HCT116 (cell line): Measurements from ENCODE around the gene MAGEA10. TPM values are rescaled to one million over a fixed set of nuclear protein-coding genes. Genes with fewer than 3 reads are reported as not detected.

Experiments
- ATAC-seq: fragments of 200-7000 bp; cut with Tn5 transposase; 2 replicates; pipeline ENCODE4 v1.9.1; 2020; ENCODE audit warnings: mild to moderate bottlenecking, moderate library complexity
- BruUV-seq: library from RNA; stranded (reverse); fragments of 400-500 nt; replicated peaks from 2 replicates; lab custom pipeline; 2021; lab: Mats Ljungman, UMichigan
- CTCF ChIA-PET: fragments of 300-600 bp; sonication (Branson Sonifier 250); formaldehyde crosslinking; loops from one replicate; lab custom pipeline; 2021; ENCODE audit warnings: antibody characterized with exemption; lab: Charles Lee
- POLR2A ChIA-PET: fragments of 300-600, 350-600 bp; sonication (Branson Sonifier 250); formaldehyde crosslinking; loops from one replicate; lab custom pipeline; 2021; ENCODE audit warnings: antibody characterized with exemption; lab: Charles Lee
- RAD21 ChIA-PET, 2 experiments: fragments of 300-600 bp; sonication (Branson Sonifier 250); formaldehyde crosslinking; loops; one replicate each; lab custom pipeline; 2023; ENCODE audit warnings: low total read pairs in 2 of 2; ENCODE audit not compliant: uncharacterized antibody in 2 of 2, unreplicated experiment in 2 of 2, low non-redundant PET in 1 of 2; lab: Charles Lee
- DNase-seq: peaks from one replicate; pipeline ENCODE4 v3.0.0-alpha.2; 2010; ENCODE audit warnings: low read depth, low spot score
- H2AFZ ChIP-seq: fragments of 200-600 bp; shearing (Covaris generic), sonication (generic); 2 replicates; pipeline ENCODE4 v1.6.1; 2017; ENCODE audit warnings: low read depth, mixed run types, mixed read lengths, antibody characterized with exemption, low read length; ENCODE audit not compliant: poor library complexity, severe bottlenecking
- H3K27ac ChIP-seq: 2 replicates; pipeline ENCODE4 v1.5.1; 2012; ENCODE audit warnings: low read depth, low read length
- H3K27me3 ChIP-seq: fragments of 200-600 bp; sonication (generic); 2 replicates; pipeline ENCODE4 v1.6.1; 2016; ENCODE audit warnings: mixed run types, low read length, mixed read lengths; ENCODE audit not compliant: insufficient read depth
- H3K36me3 ChIP-seq, 2 experiments: fragments of 200-500 bp in 1 of 2; fragments of 200-600 bp in 1 of 2; sonication (Bioruptor generic) in 1 of 2; sonication (generic) in 1 of 2; 2 replicates each; pipeline versions ENCODE4 v1.5.1 to v1.6.1; 2014 to 2016; ENCODE audit warnings: low read length in 2 of 2, inconsistent platforms in 1 of 2, mixed read lengths in 1 of 2, mixed run types in 1 of 2; ENCODE audit not compliant: insufficient read depth in 2 of 2, control insufficient read depth in 1 of 2
- H3K4me1 ChIP-seq, 2 experiments: fragments of 200-600 bp in 1 of 2; sonication (generic) in 1 of 2; 2 replicates each; pipeline versions ENCODE4 v1.5.1 to v1.6.1; 2012 to 2017; ENCODE audit warnings: low read length in 2 of 2, inconsistent platforms in 1 of 2, mild to moderate bottlenecking in 1 of 2, mixed read lengths in 1 of 2, mixed run types in 1 of 2, moderate library complexity in 1 of 2; ENCODE audit not compliant: insufficient read depth in 2 of 2, control insufficient read depth in 1 of 2
- H3K4me2 ChIP-seq: fragments of 200-600 bp; sonication (generic); 2 replicates; pipeline ENCODE4 v1.6.1; 2017; ENCODE audit warnings: mixed run types, low read length, mixed read lengths
- H3K4me3 ChIP-seq, 2 experiments: fragments of 200-600 bp in 1 of 2; sonication (generic) in 1 of 2; replicated peaks in 1 of 2; 2 replicates each; pipeline ENCODE4 v1.5.1; 2011 to 2016; ENCODE audit warnings: low read length in 2 of 2, control low read depth in 1 of 2, low read depth in 1 of 2, mild to moderate bottlenecking in 1 of 2, mixed read lengths in 1 of 2, mixed run types in 1 of 2
- H3K79me2 ChIP-seq: fragments of 200-600 bp; sonication (generic); 2 replicates; pipeline ENCODE4 v1.6.1; 2017; ENCODE audit warnings: mild to moderate bottlenecking, mixed run types, low read length, moderate library complexity, mixed read lengths; ENCODE audit not compliant: insufficient read depth
- H3K9ac ChIP-seq: fragments of 200-600 bp; sonication (generic); 2 replicates; pipeline ENCODE4 v1.6.1; 2016; ENCODE audit warnings: low read length, mixed read lengths
- H3K9me2 ChIP-seq: fragments of 200-600 bp; sonication (generic), shearing (Covaris generic); 2 replicates; pipeline ENCODE4 v1.6.1; 2017; ENCODE audit warnings: mixed run types, mild to moderate bottlenecking, moderate library complexity; ENCODE audit not compliant: insufficient read depth
- H3K9me3 ChIP-seq, 2 experiments: fragments of 200-500 bp in 1 of 2; fragments of 200-600 bp in 1 of 2; sonication (Bioruptor generic) in 1 of 2; sonication (generic) in 1 of 2; 2 replicates each; pipeline ENCODE4 v1.6.1; 2014 to 2017; ENCODE audit warnings: low read length in 2 of 2, mixed read lengths in 2 of 2, inconsistent platforms in 1 of 2, low read depth in 1 of 2, mild to moderate bottlenecking in 1 of 2, mixed run types in 1 of 2, moderate library complexity in 1 of 2; ENCODE audit not compliant: control insufficient read depth in 1 of 2, insufficient read depth in 1 of 2
- H4K20me1 ChIP-seq: fragments of 200-600 bp; sonication (generic), shearing (Covaris generic); 2 replicates; pipeline ENCODE4 v1.6.1; 2017; ENCODE audit warnings: mixed run types, mild to moderate bottlenecking, moderate library complexity; ENCODE audit not compliant: insufficient read depth
- CEBPB ChIP-seq: IDR thresholded peaks from 2 replicates; pipeline ENCODE4 v1.6.1; 2012; ENCODE audit warnings: low read depth
- EGR1 ChIP-seq: IDR thresholded peaks from 2 replicates; pipeline ENCODE4 v1.6.1; 2012; ENCODE audit warnings: low read depth
- EZH2 ChIP-seq: fragments of 200-600 bp; sonication (generic); IDR thresholded peaks from 2 replicates; pipeline ENCODE4 v1.6.1; 2017; ENCODE audit warnings: antibody characterized with exemption, mixed run types
- EZH2phosphoT487 ChIP-seq: fragments of 200-600 bp; IDR thresholded peaks from 2 replicates; pipeline ENCODE4 v1.6.1; 2018; ENCODE audit warnings: antibody characterized with exemption, borderline replicate concordance
- JUND ChIP-seq: IDR thresholded peaks from 2 replicates; pipeline ENCODE4 v1.6.1; 2012
- POLR2A ChIP-seq: IDR thresholded peaks from 2 replicates; pipeline ENCODE4 v1.7.0; 2011; ENCODE audit warnings: borderline replicate concordance; ENCODE audit not compliant: insufficient read depth, insufficient read length; ENCODE audit errors: extremely low read depth
- POLR2AphosphoS5 ChIP-seq: IDR thresholded peaks from 2 replicates; pipeline ENCODE4 v1.6.1; 2011; ENCODE audit warnings: mild to moderate bottlenecking, low read depth, low read length, moderate library complexity
- SIN3A ChIP-seq: IDR thresholded peaks from 2 replicates; pipeline ENCODE4 v1.6.1; 2012; ENCODE audit warnings: low read depth
- SP1 ChIP-seq: IDR thresholded peaks from 2 replicates; pipeline ENCODE4 v1.6.1; 2012; ENCODE audit warnings: low read depth
- YY1 ChIP-seq: IDR thresholded peaks from 2 replicates; pipeline ENCODE4 v1.6.1; 2011; ENCODE audit warnings: low read length, low read depth, moderate library complexity, mild to moderate bottlenecking; ENCODE audit not compliant: insufficient replicate concordance; ENCODE audit errors: extremely low read depth
- ZFX ChIP-seq: fragments of 450-650 bp; IDR thresholded peaks from 2 replicates; pipeline ENCODE4 v1.6.1; 2017
- ZNF274 ChIP-seq: fragments of 200-500 bp; sonication (Bioruptor generic); IDR thresholded peaks from 2 replicates; pipeline ENCODE4 v1.6.1; 2014; ENCODE audit warnings: mild to moderate bottlenecking, low read depth, low read length, inconsistent platforms
- intact Hi-C: fragments of 100-400 bp; cut with micrococcal nuclease; formaldehyde crosslinking; loops from 2 replicates; pipeline ENCODE4 v1.10.0; 2022
- total RNA-seq: library from RNA; stranded (reverse); gene quantifications from one replicate; pipeline ENCODE4 v1.2.1, GENCODE V29; 2021; ENCODE audit not compliant: unreplicated experiment
- TF ChIP-seq, protein P1 (sequence below): IDR thresholded peaks from 2 replicates; pipeline ENCODE4 v1.6.1; 2012
- TF ChIP-seq, protein P2 (sequence below): IDR thresholded peaks from 2 replicates; pipeline ENCODE4 v1.6.1; 2012; ENCODE audit warnings: low read depth
- TF ChIP-seq, protein P3 (sequence below): IDR thresholded peaks from 2 replicates; pipeline ENCODE4 v1.6.1; 2011; ENCODE audit warnings: mild to moderate bottlenecking, low read length, moderate library complexity; ENCODE audit not compliant: insufficient replicate concordance; ENCODE audit errors: extremely low read depth

The MAGEA10 gene
- total RNA-seq, 1 experiment from 2014 or later = not detected

DNA sequence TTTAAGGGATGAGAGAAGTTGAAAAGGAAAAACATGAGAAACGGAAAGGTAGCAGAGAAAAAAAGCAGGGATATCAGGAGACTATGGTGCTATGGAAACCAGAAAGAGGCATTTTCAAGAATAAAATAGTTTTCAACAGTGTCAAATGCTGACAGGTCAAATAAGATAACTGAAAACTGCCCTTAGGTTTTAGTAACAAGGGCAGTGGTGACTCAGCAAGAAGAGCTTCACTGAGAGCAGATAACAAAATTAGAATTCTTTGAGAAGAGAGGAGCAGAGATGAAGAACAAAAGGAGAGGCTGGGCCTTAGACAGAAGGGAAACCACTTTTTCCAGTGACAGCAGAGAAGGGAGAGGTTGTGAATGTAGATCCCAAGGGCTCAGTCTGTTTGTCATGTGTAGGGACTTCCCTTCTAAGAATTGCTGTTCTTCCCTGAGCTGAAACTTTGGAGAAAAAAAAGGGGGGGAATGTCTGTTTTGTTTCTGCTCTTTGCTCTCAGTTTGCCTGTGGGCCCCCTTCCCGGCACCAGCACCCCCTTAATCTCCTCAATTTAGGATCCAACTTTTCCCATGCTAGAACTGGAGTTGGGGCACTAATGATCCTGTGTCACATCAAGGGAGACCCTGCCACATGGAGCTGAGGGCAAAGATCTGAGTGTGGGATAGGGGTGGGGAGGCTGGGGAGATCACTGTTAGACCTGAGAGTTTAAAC lies 26.8 kb upstream of the MAGEA10 start:
- H3K27me3 ChIP-seq = no peaks in the 10 kb centered on the region
- no peak overlapping the region for H3K27ac ChIP-seq
- no peak for TF ChIP-seq EZH2
- TF ChIP-seq JUND = no peak
- no peak for TF ChIP-seq EZH2phosphoT487
- TF ChIP-seq, protein P1, sequence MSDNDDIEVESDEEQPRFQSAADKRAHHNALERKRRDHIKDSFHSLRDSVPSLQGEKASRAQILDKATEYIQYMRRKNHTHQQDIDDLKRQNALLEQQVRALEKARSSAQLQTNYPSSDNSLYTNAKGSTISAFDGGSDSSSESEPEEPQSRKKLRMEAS = no peak
- TF ChIP-seq POLR2AphosphoS5 = no peak
- no peak for TF ChIP-seq SP1
- no peak overlapping the region for H3K4me2 ChIP-seq
- no peak overlapping the region for H3K4me3 ChIP-seq
- no TSS peak for BruUV-seq
- no peak overlapping the region for H2AFZ ChIP-seq
- ATAC-seq = no peak
- H3K79me2 ChIP-seq = no peaks in the 10 kb centered on the region
- ChIA-PET POLR2A (no interaction called here), CTCF (no interaction called here), RAD21 (no interaction called here)
- no peaks in the 10 kb centered on the region for H3K9me2 ChIP-seq
- intact Hi-C loops = no loop called here
- H3K9me3 ChIP-seq = no peaks in the 10 kb centered on the region
- H3K9ac ChIP-seq = no peak overlapping the region
- no peaks in the 10 kb centered on the region for H3K36me3 ChIP-seq
- no peaks in the 10 kb centered on the region for H3K4me1 ChIP-seq
- no peaks in the 10 kb centered on the region for H4K20me1 ChIP-seq
- DNase-seq = no peak

DNA sequence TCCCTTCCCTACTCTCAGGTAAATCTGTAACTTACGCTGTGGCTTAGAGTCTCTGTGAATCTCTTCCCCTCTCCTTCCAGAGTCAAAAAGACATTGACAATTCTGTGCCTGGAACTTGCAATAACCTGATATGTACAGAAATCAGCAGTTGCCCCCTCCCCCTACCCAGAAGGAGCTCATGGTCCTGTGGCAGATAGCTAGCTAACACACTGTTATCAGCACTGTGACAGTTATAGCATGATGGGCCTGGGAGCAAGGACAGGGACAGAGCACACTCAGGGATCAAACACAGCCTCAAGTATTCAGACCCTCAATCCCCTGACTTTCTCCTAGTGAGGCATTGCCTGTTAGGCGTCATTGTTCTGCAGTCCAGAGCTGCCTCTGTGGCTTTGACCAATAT lies 18.7 kb upstream of the MAGEA10 start:
- no TSS peak for BruUV-seq
- no peak for DNase-seq
- TF ChIP-seq YY1 = no peak
- TF ChIP-seq ZFX = no peak
- no peak for TF ChIP-seq ZNF274
- TF ChIP-seq, protein P1 = no peak
- TF ChIP-seq CEBPB = no peak
- no peak for TF ChIP-seq EZH2phosphoT487
- TF ChIP-seq EGR1 = no peak
- TF ChIP-seq, protein P2, sequence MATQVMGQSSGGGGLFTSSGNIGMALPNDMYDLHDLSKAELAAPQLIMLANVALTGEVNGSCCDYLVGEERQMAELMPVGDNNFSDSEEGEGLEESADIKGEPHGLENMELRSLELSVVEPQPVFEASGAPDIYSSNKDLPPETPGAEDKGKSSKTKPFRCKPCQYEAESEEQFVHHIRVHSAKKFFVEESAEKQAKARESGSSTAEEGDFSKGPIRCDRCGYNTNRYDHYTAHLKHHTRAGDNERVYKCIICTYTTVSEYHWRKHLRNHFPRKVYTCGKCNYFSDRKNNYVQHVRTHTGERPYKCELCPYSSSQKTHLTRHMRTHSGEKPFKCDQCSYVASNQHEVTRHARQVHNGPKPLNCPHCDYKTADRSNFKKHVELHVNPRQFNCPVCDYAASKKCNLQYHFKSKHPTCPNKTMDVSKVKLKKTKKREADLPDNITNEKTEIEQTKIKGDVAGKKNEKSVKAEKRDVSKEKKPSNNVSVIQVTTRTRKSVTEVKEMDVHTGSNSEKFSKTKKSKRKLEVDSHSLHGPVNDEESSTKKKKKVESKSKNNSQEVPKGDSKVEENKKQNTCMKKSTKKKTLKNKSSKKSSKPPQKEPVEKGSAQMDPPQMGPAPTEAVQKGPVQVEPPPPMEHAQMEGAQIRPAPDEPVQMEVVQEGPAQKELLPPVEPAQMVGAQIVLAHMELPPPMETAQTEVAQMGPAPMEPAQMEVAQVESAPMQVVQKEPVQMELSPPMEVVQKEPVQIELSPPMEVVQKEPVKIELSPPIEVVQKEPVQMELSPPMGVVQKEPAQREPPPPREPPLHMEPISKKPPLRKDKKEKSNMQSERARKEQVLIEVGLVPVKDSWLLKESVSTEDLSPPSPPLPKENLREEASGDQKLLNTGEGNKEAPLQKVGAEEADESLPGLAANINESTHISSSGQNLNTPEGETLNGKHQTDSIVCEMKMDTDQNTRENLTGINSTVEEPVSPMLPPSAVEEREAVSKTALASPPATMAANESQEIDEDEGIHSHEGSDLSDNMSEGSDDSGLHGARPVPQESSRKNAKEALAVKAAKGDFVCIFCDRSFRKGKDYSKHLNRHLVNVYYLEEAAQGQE = no peak
- TF ChIP-seq POLR2A = no peak
- TF ChIP-seq, protein P3, sequence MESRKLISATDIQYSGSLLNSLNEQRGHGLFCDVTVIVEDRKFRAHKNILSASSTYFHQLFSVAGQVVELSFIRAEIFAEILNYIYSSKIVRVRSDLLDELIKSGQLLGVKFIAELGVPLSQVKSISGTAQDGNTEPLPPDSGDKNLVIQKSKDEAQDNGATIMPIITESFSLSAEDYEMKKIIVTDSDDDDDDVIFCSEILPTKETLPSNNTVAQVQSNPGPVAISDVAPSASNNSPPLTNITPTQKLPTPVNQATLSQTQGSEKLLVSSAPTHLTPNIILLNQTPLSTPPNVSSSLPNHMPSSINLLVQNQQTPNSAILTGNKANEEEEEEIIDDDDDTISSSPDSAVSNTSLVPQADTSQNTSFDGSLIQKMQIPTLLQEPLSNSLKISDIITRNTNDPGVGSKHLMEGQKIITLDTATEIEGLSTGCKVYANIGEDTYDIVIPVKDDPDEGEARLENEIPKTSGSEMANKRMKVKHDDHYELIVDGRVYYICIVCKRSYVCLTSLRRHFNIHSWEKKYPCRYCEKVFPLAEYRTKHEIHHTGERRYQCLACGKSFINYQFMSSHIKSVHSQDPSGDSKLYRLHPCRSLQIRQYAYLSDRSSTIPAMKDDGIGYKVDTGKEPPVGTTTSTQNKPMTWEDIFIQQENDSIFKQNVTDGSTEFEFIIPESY = no peak
- no peak for TF ChIP-seq SIN3A
- TF ChIP-seq JUND = no peak
- no peak for TF ChIP-seq SP1

More for the DNA sequence above, 18.7 kb upstream of the MAGEA10 start:
- no peaks in the 10 kb centered on the region for H3K36me3 ChIP-seq
- no peaks in the 10 kb centered on the region for H3K9me3 ChIP-seq
- ChIA-PET POLR2A (no interaction called here), CTCF (no interaction called here), RAD21 (no interaction called here)
- no peaks in the 10 kb centered on the region for H3K27me3 ChIP-seq
- no peak overlapping the region for H3K4me3 ChIP-seq
- no peaks in the 10 kb centered on the region for H3K4me1 ChIP-seq
- H3K9ac ChIP-seq = no peak overlapping the region
- no peaks in the 10 kb centered on the region for H3K79me2 ChIP-seq
- no peak for ATAC-seq
- H3K4me2 ChIP-seq = no peak overlapping the region
- no peak overlapping the region for H3K27ac ChIP-seq
- no peak overlapping the region for H2AFZ ChIP-seq
- H4K20me1 ChIP-seq = no peaks in the 10 kb centered on the region
- H3K9me2 ChIP-seq = no peaks in the 10 kb centered on the region
- intact Hi-C loops = no loop called here
